ENCODE results near the gene GPR143. TPM values are rescaled to one million over a fixed set of nuclear protein-coding genes. Genes with fewer than 3 reads are reported as not detected.

The GPR143 gene
- total RNA-seq, 4 donors from 2014 or later = 3.6 to 10.6 (median 9.1) TPM

DNA sequence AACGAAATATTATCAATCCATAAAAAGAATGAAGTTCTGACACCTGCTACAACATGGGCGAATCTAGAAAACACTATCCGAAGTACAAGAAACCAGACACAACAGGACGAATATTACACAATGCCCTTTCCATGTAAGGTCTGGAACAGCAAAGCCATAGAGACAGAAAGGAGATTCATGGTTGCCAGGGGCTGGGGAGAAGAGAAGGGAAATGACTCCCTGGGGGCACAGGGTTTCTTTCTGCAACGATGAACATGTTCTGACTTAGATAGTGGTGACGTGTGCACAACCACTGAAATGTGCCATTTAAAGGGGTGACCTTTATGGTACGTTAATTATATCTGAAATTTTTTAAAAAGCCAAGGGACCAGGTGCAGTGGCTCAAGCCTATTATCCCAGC, 28.3 kb downstream of the GPR143 start:
- H3K4me1 ChIP-seq = no peaks in the 10 kb centered on the region
- H3K4me3 ChIP-seq = no peak overlapping the region
- no peak overlapping the region for H3K27ac ChIP-seq
- 69% methylated on average over 7 of the region's 7 CpGs for WGBS
- no peaks in the 10 kb centered on the region for H3K36me3 ChIP-seq
- H3K27me3 ChIP-seq = no peaks in the 10 kb centered on the region
- DNase-seq (ENCODE audit: low spot score in 2 of 2) = no peak
- no peak for TF ChIP-seq POLR2A (IDR thresholded peaks at IDR 0.05)
- no peak for TF ChIP-seq EP300 (IDR thresholded peaks at IDR 0.05)
- TF ChIP-seq, protein P1, sequence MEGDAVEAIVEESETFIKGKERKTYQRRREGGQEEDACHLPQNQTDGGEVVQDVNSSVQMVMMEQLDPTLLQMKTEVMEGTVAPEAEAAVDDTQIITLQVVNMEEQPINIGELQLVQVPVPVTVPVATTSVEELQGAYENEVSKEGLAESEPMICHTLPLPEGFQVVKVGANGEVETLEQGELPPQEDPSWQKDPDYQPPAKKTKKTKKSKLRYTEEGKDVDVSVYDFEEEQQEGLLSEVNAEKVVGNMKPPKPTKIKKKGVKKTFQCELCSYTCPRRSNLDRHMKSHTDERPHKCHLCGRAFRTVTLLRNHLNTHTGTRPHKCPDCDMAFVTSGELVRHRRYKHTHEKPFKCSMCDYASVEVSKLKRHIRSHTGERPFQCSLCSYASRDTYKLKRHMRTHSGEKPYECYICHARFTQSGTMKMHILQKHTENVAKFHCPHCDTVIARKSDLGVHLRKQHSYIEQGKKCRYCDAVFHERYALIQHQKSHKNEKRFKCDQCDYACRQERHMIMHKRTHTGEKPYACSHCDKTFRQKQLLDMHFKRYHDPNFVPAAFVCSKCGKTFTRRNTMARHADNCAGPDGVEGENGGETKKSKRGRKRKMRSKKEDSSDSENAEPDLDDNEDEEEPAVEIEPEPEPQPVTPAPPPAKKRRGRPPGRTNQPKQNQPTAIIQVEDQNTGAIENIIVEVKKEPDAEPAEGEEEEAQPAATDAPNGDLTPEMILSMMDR (IDR thresholded peaks at IDR 0.05) = no peak
- no peak for TF ChIP-seq POLR2AphosphoS5 (IDR thresholded peaks at IDR 0.05)
- H3K9me3 ChIP-seq = no peaks in the 10 kb centered on the region

DNA sequence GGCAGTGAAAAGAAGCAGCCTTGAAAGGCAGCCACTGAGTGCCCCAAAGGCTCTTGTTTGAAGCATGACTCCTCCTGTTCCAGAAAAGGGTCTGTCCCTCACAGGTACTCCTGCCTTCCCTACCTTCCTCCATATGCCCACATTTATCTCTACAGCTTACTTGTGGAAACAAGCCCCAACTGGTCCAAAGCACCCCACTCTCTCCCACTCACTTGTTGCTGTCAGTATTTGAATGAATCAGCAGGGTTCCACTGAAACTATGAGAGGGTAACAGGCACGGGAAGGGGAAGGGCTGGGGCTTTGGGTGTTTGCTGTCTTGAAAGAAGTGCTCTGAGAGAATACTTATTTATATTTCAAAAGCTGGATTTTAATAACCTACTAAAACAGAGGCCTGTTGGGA, 34.9 kb downstream of the GPR143 start:
- no peak overlapping the region for H3K27ac ChIP-seq
- H3K9me3 ChIP-seq = no peaks in the 10 kb centered on the region
- no peaks in the 10 kb centered on the region for H3K4me1 ChIP-seq
- DNase-seq (ENCODE audit: low spot score in 2 of 2) = no peak
- H3K27me3 ChIP-seq = no peaks in the 10 kb centered on the region
- no peak overlapping the region for H3K4me3 ChIP-seq
- 37% methylated on average over 1 of the region's 1 CpG for WGBS
- TF ChIP-seq POLR2A (IDR thresholded peaks at IDR 0.05) (no peak), POLR2AphosphoS5 (IDR thresholded peaks at IDR 0.05) (no peak), EP300 (IDR thresholded peaks at IDR 0.05) (no peak)
- TF ChIP-seq, protein P1 (IDR thresholded peaks at IDR 0.05) = no peak
- H3K36me3 ChIP-seq = no peaks in the 10 kb centered on the region

DNA sequence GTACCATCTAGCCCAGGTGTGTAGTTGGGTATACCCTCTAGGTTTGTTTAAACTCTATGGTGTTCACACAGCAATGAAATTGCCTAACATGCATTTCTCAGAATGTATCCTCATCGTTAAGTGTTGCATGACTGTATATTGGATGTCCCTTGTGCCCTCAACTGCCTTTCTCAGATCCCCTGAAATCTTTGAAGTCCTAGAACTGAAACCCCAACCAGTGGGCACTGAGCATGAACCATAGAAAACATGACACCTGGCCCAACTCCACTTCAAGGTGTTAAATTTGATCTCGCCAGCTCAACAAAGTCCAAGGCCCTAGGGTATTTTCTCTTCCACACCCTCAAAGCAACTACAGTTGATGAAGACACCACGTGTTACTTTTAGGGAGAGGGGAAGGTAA, 35.6 kb downstream of the GPR143 start:
- no peaks in the 10 kb centered on the region for H3K9me3 ChIP-seq
- no peak overlapping the region for H3K4me3 ChIP-seq
- H3K4me1 ChIP-seq = no peaks in the 10 kb centered on the region
- H3K27me3 ChIP-seq = no peaks in the 10 kb centered on the region
- 52% methylated on average over 2 of the region's 3 CpGs for WGBS
- DNase-seq (ENCODE audit: low spot score in 2 of 2) = no peak
- H3K27ac ChIP-seq = no peak overlapping the region
- TF ChIP-seq, protein P1 (IDR thresholded peaks at IDR 0.05) = no peak
- TF ChIP-seq POLR2A (IDR thresholded peaks at IDR 0.05) (no peak), POLR2AphosphoS5 (IDR thresholded peaks at IDR 0.05) (no peak), EP300 (IDR thresholded peaks at IDR 0.05) (no peak)
- no peaks in the 10 kb centered on the region for H3K36me3 ChIP-seq

DNA sequence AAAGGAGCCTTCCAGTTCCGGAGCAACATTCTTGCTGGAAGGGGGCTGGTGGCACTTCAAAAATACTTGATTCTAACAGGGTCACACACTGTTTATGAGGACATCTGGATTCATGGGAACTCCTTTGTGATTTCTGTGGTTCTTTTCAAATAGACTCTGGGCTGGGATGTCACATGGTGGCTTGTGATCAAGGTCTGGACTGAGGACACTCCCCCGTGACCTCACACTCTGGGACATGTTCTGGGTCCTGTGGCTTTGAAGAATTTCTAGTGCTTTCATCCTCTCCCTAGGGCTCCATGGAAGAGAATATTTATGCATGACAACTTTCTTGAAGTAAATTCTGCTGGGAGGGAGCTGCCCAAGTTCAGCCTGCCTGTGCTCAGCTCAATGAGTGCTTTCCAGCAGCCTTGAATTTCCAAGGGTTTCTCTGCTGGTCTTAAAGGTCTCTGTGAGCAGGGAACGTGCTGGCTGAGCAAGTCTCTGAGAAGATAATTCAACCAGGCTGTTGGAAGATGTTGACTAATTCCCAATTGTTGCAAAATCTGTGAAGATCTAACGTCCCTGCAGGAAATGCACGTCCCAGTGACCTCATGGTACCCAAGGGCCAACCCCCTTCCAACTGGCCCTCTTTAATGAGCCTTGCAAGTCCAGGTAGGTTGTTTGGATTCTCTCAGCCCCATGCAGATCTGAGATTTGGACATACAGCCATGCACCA, 36.3 kb downstream of the GPR143 start:
- 68% methylated on average over 5 of the region's 5 CpGs for WGBS
- DNase-seq (ENCODE audit: low spot score in 2 of 2) = no peak
- no peaks in the 10 kb centered on the region for H3K9me3 ChIP-seq
- TF ChIP-seq EP300 (IDR thresholded peaks at IDR 0.05) (no peak), POLR2AphosphoS5 (IDR thresholded peaks at IDR 0.05) (no peak), POLR2A (IDR thresholded peaks at IDR 0.05) (no peak)
- TF ChIP-seq, protein P1 (IDR thresholded peaks at IDR 0.05) = no peak
- no peaks in the 10 kb centered on the region for H3K4me1 ChIP-seq
- H3K27me3 ChIP-seq = no peaks in the 10 kb centered on the region
- no peak overlapping the region for H3K27ac ChIP-seq
- no peaks in the 10 kb centered on the region for H3K36me3 ChIP-seq
- no peak overlapping the region for H3K4me3 ChIP-seq

DNA sequence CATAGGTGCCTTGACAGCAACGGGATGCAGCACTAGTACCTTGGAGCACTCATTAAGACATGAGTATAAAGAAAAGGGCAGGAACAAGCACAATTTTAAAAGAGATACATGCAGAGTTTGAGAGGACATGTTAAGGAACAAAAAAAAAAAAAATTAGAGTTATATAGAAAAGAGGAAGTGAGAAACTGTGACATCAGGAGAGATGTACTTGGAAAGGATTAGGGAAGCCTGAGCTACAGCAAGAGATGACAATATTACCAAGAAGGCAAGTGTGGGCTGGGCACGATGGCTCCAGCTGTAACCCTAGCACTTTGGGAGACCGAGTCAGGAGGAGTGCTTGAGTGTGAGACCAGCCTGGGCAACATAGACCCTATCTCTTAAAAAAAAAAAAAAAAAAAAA, 37.4 kb downstream of the GPR143 start:
- no peak overlapping the region for H3K27ac ChIP-seq
- no peaks in the 10 kb centered on the region for H3K4me1 ChIP-seq
- no peaks in the 10 kb centered on the region for H3K27me3 ChIP-seq
- DNase-seq (ENCODE audit: low spot score in 2 of 2) = no peak
- no peaks in the 10 kb centered on the region for H3K36me3 ChIP-seq
- no peaks in the 10 kb centered on the region for H3K9me3 ChIP-seq
- no peak for TF ChIP-seq POLR2AphosphoS5 (IDR thresholded peaks at IDR 0.05)
- no peak for TF ChIP-seq EP300 (IDR thresholded peaks at IDR 0.05)
- TF ChIP-seq, protein P1 (IDR thresholded peaks at IDR 0.05) = no peak
- no peak for TF ChIP-seq POLR2A (IDR thresholded peaks at IDR 0.05)
- 73% methylated on average over 3 of the region's 3 CpGs for WGBS
- no peak overlapping the region for H3K4me3 ChIP-seq
